Neural progenitor cell (in vitro differentiated cells): ENCODE results near the gene TMEM115.

Experiments used
- CTCF ChIP-seq: fragments of 200-600 bp; sonication (generic); IDR thresholded peaks from 2 replicates; pipeline ENCODE4 v1.5.1; 2017; ENCODE audit warnings: antibody characterized with exemption, mild to moderate bottlenecking
- EZH2 ChIP-seq: fragments of 200-600 bp; sonication (generic); IDR thresholded peaks from 2 replicates; pipeline ENCODE4 v1.6.1; 2017; ENCODE audit warnings: antibody characterized with exemption, mild to moderate bottlenecking, moderate library complexity
- EZH2phosphoT487 ChIP-seq: fragments of 200-600 bp; sonication (generic); IDR thresholded peaks from 2 replicates; pipeline ENCODE4 v1.6.1; 2017; ENCODE audit warnings: antibody characterized with exemption

GRCh38 chr3:50325113-50325480, 34.2 kb downstream of the TMEM115 start:
- TF ChIP-seq CTCF (no peak), EZH2 (no peak), EZH2phosphoT487 (no peak)
